Right atrium auricular region (tissue), 2 donors: Measurements from ENCODE around the gene KCNAB1. TPM values are rescaled to one million over a fixed set of nuclear protein-coding genes. Genes with fewer than 3 reads are reported as not detected.

Experiments used
- DNase-seq: peaks from one replicate; pipeline ENCODE4 v3.0.0-alpha.2; 2019; ENCODE audit warnings: low spot score
- H3K27ac ChIP-seq, 2 donors: fragments of 200-600 bp; sonication (generic); 1 replicate in 1 of 2; 2 replicates in 1 of 2; pipeline ENCODE4 v1.5.1; 2016 to 2019
- H3K27me3 ChIP-seq, 2 donors: fragments of 200-600 bp; sonication (generic); one replicate each; pipeline versions ENCODE4 v1.5.1 to v1.6.0; 2017 to 2019
- H3K36me3 ChIP-seq: fragments of 200-600 bp; sonication (generic); one replicate; pipeline ENCODE4 v1.5.1; 2016
- H3K4me1 ChIP-seq, 2 donors: fragments of 200-600 bp; sonication (generic); one replicate each; pipeline versions ENCODE4 v1.5.1 to v1.6.0; 2017 to 2019
- H3K4me3 ChIP-seq, 2 donors: fragments of 200-600 bp; sonication (generic); 1 replicate in 1 of 2; 2 replicates in 1 of 2; pipeline ENCODE4 v1.5.1; 2017 to 2019; ENCODE audit warnings: mild to moderate bottlenecking in 1 of 2, moderate library complexity in 1 of 2
- H3K9me3 ChIP-seq, 2 donors: fragments of 200-600 bp; sonication (generic); one replicate each; pipeline ENCODE4 v1.5.1; 2019
- CTCF ChIP-seq, 2 donors: fragments of 200-600 bp; sonication (generic); IDR thresholded peaks; one replicate each; pipeline ENCODE4 v1.5.1; 2019; ENCODE audit warnings: antibody characterized with exemption in 2 of 2
- total RNA-seq, 2 donors: library from RNA; depleted of rRNA; stranded (reverse); fragments of >200 nt; gene quantifications; one replicate each; pipeline ENCODE4 v1.1.0, GENCODE V29; 2016

KCNAB1 gene
- total RNA-seq, 2 donors from 2014 or later = 2.0 to 3.2 TPM

DNA sequence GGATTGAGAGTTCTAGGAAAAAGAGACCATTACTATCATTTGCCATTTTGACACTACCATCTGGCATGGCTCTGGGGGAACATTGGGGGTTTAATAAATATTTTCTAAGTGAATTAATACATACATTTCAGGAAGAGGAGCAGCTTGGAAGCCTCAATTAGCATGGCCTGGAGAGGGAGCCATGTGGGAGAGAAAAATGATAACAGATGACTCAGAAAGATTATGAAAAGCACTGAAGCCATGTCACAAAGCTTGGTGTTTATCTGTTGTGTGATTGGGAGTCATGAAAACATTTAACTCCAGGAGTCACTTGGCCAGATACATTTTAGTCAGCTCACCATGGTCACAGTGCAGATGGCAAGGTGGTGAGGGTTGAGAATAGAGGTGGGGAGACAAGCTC, 313.5 kb downstream of the KCNAB1 start:
- Histone ChIP-seq H3K9me3 (no peaks in the 10 kb centered on the region), H3K4me3 (no peak overlapping the region), H3K27me3 (no peaks in the 10 kb centered on the region), H3K27ac (no peak overlapping the region), H3K36me3 (no peaks in the 10 kb centered on the region), H3K4me1 (no peaks in the 10 kb centered on the region)
- TF ChIP-seq CTCF (IDR thresholded peaks at IDR 0.05) = no peak
- no peak for DNase-seq

DNA sequence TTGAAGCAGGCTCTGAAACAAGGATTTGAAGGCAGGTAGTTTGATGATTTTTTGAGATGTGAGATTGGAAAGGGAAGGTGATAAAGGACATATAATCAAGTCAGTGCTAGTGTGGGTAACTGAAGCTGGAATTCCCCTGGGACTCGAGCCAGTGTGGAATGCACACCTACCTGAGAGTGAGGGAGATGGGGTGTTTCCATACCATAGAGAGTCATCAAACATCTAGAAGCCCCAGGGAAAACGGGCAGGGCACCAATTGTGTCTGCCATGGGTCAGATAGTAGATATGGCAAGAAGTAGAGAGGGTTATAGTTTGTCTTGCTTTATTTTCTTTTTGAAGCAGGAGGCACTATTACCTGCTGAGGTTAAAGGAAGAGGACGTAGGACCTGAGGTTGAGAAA, 314.5 kb downstream of the KCNAB1 start:
- Histone ChIP-seq H3K4me1 (no peaks in the 10 kb centered on the region), H3K4me3 (no peak overlapping the region), H3K9me3 (no peaks in the 10 kb centered on the region), H3K27me3 (no peaks in the 10 kb centered on the region), H3K36me3 (no peaks in the 10 kb centered on the region), H3K27ac (no peak overlapping the region)
- TF ChIP-seq CTCF (IDR thresholded peaks at IDR 0.05) = no peak
- DNase-seq = no peak

DNA sequence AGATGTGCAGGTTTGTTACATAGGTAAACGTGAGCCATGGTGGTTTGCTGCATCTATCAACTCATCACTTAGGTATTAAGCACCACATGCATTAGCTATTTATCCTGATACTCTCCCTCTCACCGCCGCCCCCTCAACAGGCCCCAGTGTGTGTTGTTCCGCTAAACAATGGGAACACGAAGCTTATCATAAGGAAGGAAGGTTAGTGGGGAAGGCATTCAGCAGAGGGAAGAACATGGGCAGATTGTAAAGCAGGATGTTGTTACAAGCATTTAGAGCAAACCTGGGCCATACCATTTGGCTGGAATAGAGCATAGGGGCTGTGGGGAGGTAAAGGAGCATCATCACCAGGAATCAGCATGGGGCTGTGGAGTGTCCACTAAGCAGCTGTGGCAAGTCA, 322.7 kb downstream of the KCNAB1 start:
- Histone ChIP-seq H3K36me3 (no peaks in the 10 kb centered on the region), H3K4me1 (no peaks in the 10 kb centered on the region), H3K9me3 (no peaks in the 10 kb centered on the region), H3K27me3 (no peaks in the 10 kb centered on the region), H3K4me3 (no peak overlapping the region), H3K27ac (no peak overlapping the region)
- TF ChIP-seq CTCF (IDR thresholded peaks at IDR 0.05) = no peak
- DNase-seq = no peak

DNA sequence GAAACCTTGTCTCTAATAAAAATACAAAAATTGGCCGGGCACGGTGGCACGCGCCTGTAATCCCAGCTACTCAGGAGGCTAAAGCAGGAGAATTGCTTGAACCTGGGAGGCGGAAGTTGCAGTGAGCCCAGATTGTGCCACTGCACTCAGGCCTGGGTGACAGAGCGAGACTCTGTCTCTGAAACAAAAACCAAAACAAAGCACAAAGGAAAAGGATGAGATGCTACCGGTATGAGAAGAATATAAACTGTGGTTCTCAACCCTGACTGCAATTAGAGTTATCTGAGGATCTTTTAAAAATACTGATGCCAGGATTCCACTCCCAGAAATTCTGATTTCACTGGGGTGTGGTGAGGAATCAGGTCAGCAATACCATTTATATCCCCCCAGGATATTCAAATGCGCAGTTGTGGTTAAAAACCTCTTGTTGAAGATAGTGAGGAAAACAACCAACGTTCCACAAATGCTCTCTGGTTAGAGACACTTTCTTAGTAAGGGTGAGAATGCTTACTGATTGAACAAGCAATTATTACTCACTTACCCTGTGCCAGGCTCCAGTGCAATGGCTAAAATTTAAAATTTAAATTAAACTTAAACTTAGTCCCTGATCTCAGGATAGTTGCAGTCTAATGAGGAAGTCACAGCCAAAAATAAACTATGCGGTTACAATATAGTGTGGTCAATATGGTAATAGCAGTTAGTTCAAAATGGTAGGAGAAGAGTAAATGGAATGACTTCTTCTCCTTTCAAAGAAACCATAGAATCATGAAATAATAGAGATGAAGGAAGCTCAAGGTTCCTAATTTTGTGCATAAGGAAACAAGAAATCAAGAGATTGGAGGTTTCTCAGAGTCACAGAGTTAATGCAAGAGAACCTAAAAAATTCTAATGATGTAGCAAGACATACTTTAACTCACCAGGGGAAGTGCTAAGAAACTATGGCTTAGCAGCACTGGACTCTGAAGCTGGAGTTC, 325.0 kb downstream of the KCNAB1 start:
- no peak overlapping the region for H3K27ac ChIP-seq
- no peak overlapping the region for H3K4me3 ChIP-seq
- DNase-seq = no peak
- TF ChIP-seq CTCF (IDR thresholded peaks at IDR 0.05) = no peak
- H3K9me3 ChIP-seq = no peaks in the 10 kb centered on the region
- H3K36me3 ChIP-seq = no peaks in the 10 kb centered on the region
- no peaks in the 10 kb centered on the region for H3K4me1 ChIP-seq
- H3K27me3 ChIP-seq = no peaks in the 10 kb centered on the region

GRCh38 chr3:156448300-156448699, 327.9 kb downstream of the KCNAB1 start:
- Histone ChIP-seq H3K27ac (no peak overlapping the region), H3K4me3 (no peak overlapping the region), H3K4me1 (no peaks in the 10 kb centered on the region), H3K36me3 (no peaks in the 10 kb centered on the region), H3K9me3 (no peaks in the 10 kb centered on the region), H3K27me3 (no peaks in the 10 kb centered on the region)
- no peak for DNase-seq
- peak in 1 of 2 donors; percentile 17 for TF ChIP-seq CTCF (IDR thresholded peaks at IDR 0.05)
